ENCODE data around the gene CLEC2A.

The CLEC2A gene

GRCh38 chr12:9935026-9935425 is 2.9 kb upstream of the CLEC2A start:
- in situ Hi-C loops (cut with HindIII; ENCODE audit: low sequenced_read_pairs): no loop called here

GRCh38 chr12:9933958-9934357 is 1.8 kb upstream of the CLEC2A start:
- in situ Hi-C loops (cut with HindIII; ENCODE audit: low sequenced_read_pairs): loop anchor here (5.0 kb wide), 1 partner anchor 68 kb away; no protein-coding TSS in a partner anchor

GRCh38 chr12:9931245-9931644 is 925 bp downstream of the CLEC2A start:
- in situ Hi-C loops (cut with HindIII; ENCODE audit: low sequenced_read_pairs): loop anchor here (5.0 kb wide), 1 partner anchor 71 kb away; no protein-coding TSS in a partner anchor

- in situ Hi-C loops (cut with HindIII; ENCODE audit: low sequenced_read_pairs): no loop called here
Observed at GRCh38 chr12:9928607-9929006, 3.6 kb downstream of the CLEC2A start.

- in situ Hi-C loops (cut with HindIII; ENCODE audit: low sequenced_read_pairs): no loop called here
Observed at GRCh38 chr12:9926876-9927275, 5.3 kb downstream of the CLEC2A start.

- in situ Hi-C loops (cut with HindIII; ENCODE audit: low sequenced_read_pairs): no loop called here
Observed at GRCh38 chr12:9925705-9926393, 6.3 kb downstream of the CLEC2A start.

GRCh38 chr12:9922429-9922828 is 9.7 kb downstream of the CLEC2A start:
- in situ Hi-C loops (cut with HindIII; ENCODE audit: low sequenced_read_pairs): no loop called here

- in situ Hi-C loops (cut with HindIII; ENCODE audit: low sequenced_read_pairs): no loop called here
Observed at GRCh38 chr12:9920451-9920850, 11.7 kb downstream of the CLEC2A start.

GRCh38 chr12:9919443-9919842 is 12.7 kb downstream of the CLEC2A start:
- in situ Hi-C loops (cut with HindIII; ENCODE audit: low sequenced_read_pairs): no loop called here

GRCh38 chr12:9911708-9912107 is 20.5 kb downstream of the CLEC2A start:
- in situ Hi-C loops (cut with HindIII; ENCODE audit: low sequenced_read_pairs): no loop called here

GRCh38 chr12:9910716-9911421 is 21.3 kb downstream of the CLEC2A start:
- in situ Hi-C loops (cut with HindIII; ENCODE audit: low sequenced_read_pairs): no loop called here

- in situ Hi-C loops (cut with HindIII; ENCODE audit: low sequenced_read_pairs): no loop called here
Observed at GRCh38 chr12:9909724-9910123, 22.4 kb downstream of the CLEC2A start.

GRCh38 chr12:9908350-9908749 is 23.8 kb downstream of the CLEC2A start:
- in situ Hi-C loops (cut with HindIII; ENCODE audit: low sequenced_read_pairs): no loop called here

GRCh38 chr12:9907769-9908168 is 24.4 kb downstream of the CLEC2A start:
- in situ Hi-C loops (cut with HindIII; ENCODE audit: low sequenced_read_pairs): no loop called here

GRCh38 chr12:9906873-9907272 is 25.3 kb downstream of the CLEC2A start:
- in situ Hi-C loops (cut with HindIII; ENCODE audit: low sequenced_read_pairs): no loop called here

GRCh38 chr12:9902539-9903228 is 29.5 kb downstream of the CLEC2A start:
- in situ Hi-C loops (cut with HindIII; ENCODE audit: low sequenced_read_pairs): no loop called here

GRCh38 chr12:9900930-9901329 is 31.2 kb downstream of the CLEC2A start:
- in situ Hi-C loops (cut with HindIII; ENCODE audit: low sequenced_read_pairs): no loop called here

GRCh38 chr12:9899209-9899608 is 33.0 kb downstream of the CLEC2A start:
- in situ Hi-C loops (cut with HindIII; ENCODE audit: low sequenced_read_pairs): no loop called here

- in situ Hi-C loops (cut with HindIII; ENCODE audit: low sequenced_read_pairs): no loop called here
Observed at GRCh38 chr12:9897535-9897934, 34.6 kb downstream of the CLEC2A start.

- in situ Hi-C loops (cut with HindIII; ENCODE audit: low sequenced_read_pairs): no loop called here
Observed at GRCh38 chr12:9895215-9895971, 36.8 kb downstream of the CLEC2A start.

GRCh38 chr12:9888665-9889273 is 43.4 kb downstream of the CLEC2A start:
- in situ Hi-C loops (cut with HindIII; ENCODE audit: low sequenced_read_pairs): no loop called here
